Smooth muscle cell (in vitro differentiated cells): ENCODE data around the gene NPAS1. TPM values are rescaled to one million over a fixed set of nuclear protein-coding genes. Genes with fewer than 3 reads are reported as not detected.

Experiments used
- DNase-seq: peaks from one replicate; lab custom pipeline; 2025; ENCODE audit not compliant: unreplicated experiment; lab: John Stamatoyannopoulos, UW
- H2AFZ ChIP-seq: fragments of 200-600 bp; sonication (generic); 2 replicates; pipeline ENCODE4 v1.6.0; 2016; ENCODE audit warnings: antibody characterized with exemption, low read depth, mild to moderate bottlenecking
- H3F3A ChIP-seq: fragments of 200-600 bp; sonication (generic); 2 replicates; pipeline ENCODE4 v1.6.0; 2017; ENCODE audit warnings: antibody characterized with exemption, low read depth
- H3K27ac ChIP-seq: fragments of 200-600 bp; sonication (generic); 2 replicates; pipeline ENCODE4 v1.5.1; 2016; ENCODE audit warnings: low read depth, mild to moderate bottlenecking
- H3K27me3 ChIP-seq: fragments of 200-600 bp; sonication (generic); 2 replicates; pipeline ENCODE4 v1.6.1; 2016; ENCODE audit warnings: low read depth, mild to moderate bottlenecking
- H3K36me3 ChIP-seq: fragments of 200-600 bp; sonication (generic); 2 replicates; pipeline ENCODE4 v1.5.1; 2016; ENCODE audit warnings: low read depth
- H3K4me1 ChIP-seq: fragments of 200-600 bp; sonication (generic); 2 replicates; pipeline ENCODE4 v1.5.1; 2016; ENCODE audit warnings: low read depth
- H3K4me2 ChIP-seq: fragments of 200-600 bp; sonication (generic); 2 replicates; pipeline ENCODE4 v1.6.0; 2016; ENCODE audit warnings: mild to moderate bottlenecking
- H3K4me3 ChIP-seq: fragments of 200-600 bp; sonication (generic); 2 replicates; pipeline ENCODE4 v1.5.1; 2016; ENCODE audit warnings: mild to moderate bottlenecking
- H3K79me2 ChIP-seq: fragments of 200-600 bp; sonication (generic); 2 replicates; pipeline ENCODE4 v1.6.0; 2016; ENCODE audit warnings: low read depth, mild to moderate bottlenecking
- H3K9ac ChIP-seq: fragments of 200-600 bp; sonication (generic); 2 replicates; pipeline ENCODE4 v1.6.0; 2016; ENCODE audit warnings: low read depth
- H3K9me3 ChIP-seq: fragments of 200-600 bp; sonication (generic); replicated peaks from 2 replicates; pipeline ENCODE4 v1.5.1; 2016; ENCODE audit warnings: low read depth
- H4K20me1 ChIP-seq: fragments of 200-600 bp; sonication (generic); 2 replicates; pipeline ENCODE4 v1.6.0; 2016; ENCODE audit warnings: low read depth
- WGBS: methylation state at CpG from one replicate; pipeline ENCODE4 v1.1.7; 2016; ENCODE audit warnings: low lambda C conversion rate; 5-methylcytosine and 5-hydroxymethylcytosine counted together
- polyA plus RNA-seq: library from polyadenylated mRNA; unstranded; fragments of >200 nt; fragmentation: Nextera tagmentation; extraction: Ambion mirVana; gene quantifications from 2 replicates; pipeline ENCODE4 v1.2.1, GENCODE V29; 2016
- total RNA-seq: library from RNA; depleted of rRNA; stranded (reverse); fragments of >200 nt; gene quantifications from 2 replicates; pipeline ENCODE4 v1.2.3, GENCODE V29; 2014
- TF ChIP-seq, protein P1 (sequence below): fragments of 200-600 bp; sonication (generic); IDR thresholded peaks from 2 replicates; pipeline ENCODE4 v1.5.1; 2017; ENCODE audit warnings: borderline replicate concordance, mild to moderate bottlenecking, antibody characterized with exemption; ENCODE audit not compliant: insufficient read depth, poor library complexity, severe bottlenecking

NPAS1 gene
- total and polyA plus RNA-seq, 2 experiments from 2014 or later, result 0.76 to 4.7 TPM

GRCh38 chr19:47012617-47013016 is 7.0 kb upstream of the NPAS1 start:
- Histone ChIP-seq H3K27ac (no peak overlapping the region), H4K20me1 (no peaks in the 10 kb centered on the region), H3K9ac (no peak overlapping the region), H2AFZ (no peak overlapping the region), H3K4me1 (no peaks in the 10 kb centered on the region), H3K4me2 (no peak overlapping the region), H3K4me3 (no peak overlapping the region), H3K9me3 (no peaks in the 10 kb centered on the region), H3K27me3 (no peaks in the 10 kb centered on the region), H3F3A (no peaks in the 10 kb centered on the region), H3K36me3 (no peaks in the 10 kb centered on the region), H3K79me2 (no peaks in the 10 kb centered on the region)
- DNase-seq, result no peak
- TF ChIP-seq, protein P1, sequence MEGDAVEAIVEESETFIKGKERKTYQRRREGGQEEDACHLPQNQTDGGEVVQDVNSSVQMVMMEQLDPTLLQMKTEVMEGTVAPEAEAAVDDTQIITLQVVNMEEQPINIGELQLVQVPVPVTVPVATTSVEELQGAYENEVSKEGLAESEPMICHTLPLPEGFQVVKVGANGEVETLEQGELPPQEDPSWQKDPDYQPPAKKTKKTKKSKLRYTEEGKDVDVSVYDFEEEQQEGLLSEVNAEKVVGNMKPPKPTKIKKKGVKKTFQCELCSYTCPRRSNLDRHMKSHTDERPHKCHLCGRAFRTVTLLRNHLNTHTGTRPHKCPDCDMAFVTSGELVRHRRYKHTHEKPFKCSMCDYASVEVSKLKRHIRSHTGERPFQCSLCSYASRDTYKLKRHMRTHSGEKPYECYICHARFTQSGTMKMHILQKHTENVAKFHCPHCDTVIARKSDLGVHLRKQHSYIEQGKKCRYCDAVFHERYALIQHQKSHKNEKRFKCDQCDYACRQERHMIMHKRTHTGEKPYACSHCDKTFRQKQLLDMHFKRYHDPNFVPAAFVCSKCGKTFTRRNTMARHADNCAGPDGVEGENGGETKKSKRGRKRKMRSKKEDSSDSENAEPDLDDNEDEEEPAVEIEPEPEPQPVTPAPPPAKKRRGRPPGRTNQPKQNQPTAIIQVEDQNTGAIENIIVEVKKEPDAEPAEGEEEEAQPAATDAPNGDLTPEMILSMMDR, result no peak
- 38% methylated on average over 8 of the region's 8 CpGs for WGBS

- Histone ChIP-seq H3K4me3 (no peak overlapping the region), H2AFZ (no peak overlapping the region), H3K4me2 (no peak overlapping the region), H3K79me2 (no peaks in the 10 kb centered on the region), H3F3A (no peaks in the 10 kb centered on the region), H3K4me1 (no peaks in the 10 kb centered on the region), H3K27ac (no peak overlapping the region), H3K27me3 (no peaks in the 10 kb centered on the region), H3K9me3 (no peaks in the 10 kb centered on the region), H3K36me3 (no peaks in the 10 kb centered on the region), H4K20me1 (no peaks in the 10 kb centered on the region), H3K9ac (no peak overlapping the region)
- TF ChIP-seq, protein P1, result peak; percentile 99
- peak; percentile 61 for DNase-seq
- 17% methylated on average over 16 of the region's 16 CpGs for WGBS
Measured at GRCh38 chr19:47013041-47013517, 6.6 kb upstream of the NPAS1 start.

- TF ChIP-seq, protein P1, result no peak
- Histone ChIP-seq H3K79me2 (no peaks in the 10 kb centered on the region), H3K9ac (no peak overlapping the region), H3K9me3 (no peaks in the 10 kb centered on the region), H3K4me2 (no peak overlapping the region), H3F3A (no peaks in the 10 kb centered on the region), H3K4me3 (no peak overlapping the region), H3K36me3 (no peaks in the 10 kb centered on the region), H4K20me1 (no peaks in the 10 kb centered on the region), H3K4me1 (peaks cover 18% of the 10 kb centered on the region), H3K27ac (no peak overlapping the region), H2AFZ (no peak overlapping the region), H3K27me3 (peaks cover 49% of the 10 kb centered on the region)
- WGBS, result 64% methylated on average over 13 of the region's 13 CpGs
- DNase-seq, result no peak
Measured at GRCh38 chr19:47018923-47019322, 714 bp upstream of the NPAS1 start.

- Histone ChIP-seq H3K4me3 (peak overlapping the region; percentile 44), H3F3A (no peaks in the 10 kb centered on the region), H3K4me1 (peaks cover 18% of the 10 kb centered on the region), H3K27me3 (peaks cover 56% of the 10 kb centered on the region), H3K9me3 (no peaks in the 10 kb centered on the region), H3K36me3 (no peaks in the 10 kb centered on the region), H3K27ac (no peak overlapping the region), H3K9ac (no peak overlapping the region), H4K20me1 (no peaks in the 10 kb centered on the region), H2AFZ (no peak overlapping the region), H3K4me2 (peak overlapping the region; percentile 87), H3K79me2 (no peaks in the 10 kb centered on the region)
- no peak for DNase-seq
- 3% methylated on average over 18 of the region's 62 CpGs for WGBS
- TF ChIP-seq, protein P1, result no peak
Measured at GRCh38 chr19:47020132-47020805, 632 bp downstream of the NPAS1 start.
